K562 (cell line): ENCODE measurements around the gene ZNF691. TPM values are rescaled to one million over a fixed set of nuclear protein-coding genes. Genes with fewer than 3 reads are reported as not detected.

Experiments used
- ATAC-seq: fragments of 200-7000 bp; cut with Tn5 transposase; 3 replicates; pipeline ENCODE4 v1.9.1; 2020; ENCODE audit warnings: moderate library complexity
- BruUV-seq: library from RNA; stranded (reverse); fragments of 400-500 nt; replicated peaks from 2 replicates; lab custom pipeline; 2021; lab: Mats Ljungman, UMichigan
- CTCF ChIA-PET: fragments of 300-600 bp; formaldehyde crosslinking; extraction: SDS; loops from one replicate; lab custom pipeline; 2021; ENCODE audit warnings: low intra/inter-chr PET ratio; lab: Yijun Ruan, JAX
- POLR2A ChIA-PET: fragments of 300-600, 350-650 bp; sonication (Branson Sonifier 250); formaldehyde crosslinking; extraction: SDS; loops from one replicate; lab custom pipeline; 2021; ENCODE audit warnings: antibody characterized with exemption, inconsistent platforms; lab: Yijun Ruan, JAX
- DNase-seq, 4 experiments: peaks; one replicate each; pipeline versions ENCODE4 v3.0.0 to v3.0.0-alpha.2; 2011 to 2018; ENCODE audit warnings: low spot score in 3 of 4, mixed read lengths in 3 of 4; ENCODE audit errors: extremely low read depth in 1 of 4
- FAIRE-seq: peaks from 2 replicates; lab custom pipeline; 2011; peaks lifted over from hg19 to GRCh38; lab: Jason Lieb, UNC
- H2AFZ ChIP-seq: 2 replicates; pipeline ENCODE4 v1.6.0; 2011; ENCODE audit warnings: low read depth, low read length, control low read depth, inconsistent platforms
- H3K27ac ChIP-seq: fragments of 200-600 bp; 3 replicates; pipeline ENCODE4 v1.8.0; 2011; ENCODE audit warnings: low read depth, mild to moderate bottlenecking, control low read depth, inconsistent platforms, low read length, moderate library complexity, mixed read lengths; ENCODE audit errors: extremely low read depth
- H3K27me3 ChIP-seq, 2 experiments: fragments of 300-600 bp in 1 of 2; 2 replicates in 1 of 2; 3 replicates in 1 of 2; pipeline versions ENCODE4 v1.6.0 to v1.8.0; 2011; ENCODE audit warnings: inconsistent platforms in 2 of 2, low read length in 2 of 2, mild to moderate bottlenecking in 1 of 2, mixed read lengths in 1 of 2, moderate library complexity in 1 of 2; ENCODE audit not compliant: control insufficient read depth in 2 of 2, insufficient read depth in 2 of 2
- H3K36me3 ChIP-seq: fragments of 300-600 bp; 3 replicates; pipeline ENCODE4 v1.8.0; 2011; ENCODE audit warnings: mild to moderate bottlenecking, low read length, inconsistent platforms; ENCODE audit not compliant: control insufficient read depth, insufficient read depth
- H3K4me1 ChIP-seq, 2 experiments: fragments of 200-600 bp in 1 of 2; replicated peaks in 1 of 2; 2 replicates in 1 of 2; 3 replicates in 1 of 2; pipeline versions ENCODE4 v1.5.1 to v1.8.0; 2011; ENCODE audit warnings: inconsistent platforms in 2 of 2, low read length in 2 of 2, mild to moderate bottlenecking in 1 of 2, mixed read lengths in 1 of 2, moderate library complexity in 1 of 2; ENCODE audit not compliant: control insufficient read depth in 2 of 2, insufficient read depth in 2 of 2
- H3K4me2 ChIP-seq: 2 replicates; pipeline ENCODE4 v1.6.1; 2011; ENCODE audit warnings: low read length, control low read depth, inconsistent platforms, mixed read lengths; ENCODE audit not compliant: insufficient read depth
- H3K4me3 ChIP-seq: fragments of 200-600 bp; sonication (generic), shearing (Covaris generic); 2 replicates; pipeline ENCODE4 v1.5.1; 2016; ENCODE audit warnings: control low read depth, inconsistent platforms
- H3K79me2 ChIP-seq: fragments of 200-600 bp; 3 replicates; pipeline ENCODE4 v1.8.0; 2011; ENCODE audit warnings: low read length, inconsistent platforms; ENCODE audit not compliant: control insufficient read depth, insufficient read depth
- H3K9ac ChIP-seq, 2 experiments: 2 replicates each; pipeline versions ENCODE4 v1.6.0 to v1.6.1; 2011; ENCODE audit warnings: low read depth in 2 of 2, low read length in 2 of 2, control low read depth in 1 of 2, inconsistent platforms in 1 of 2, mild to moderate bottlenecking in 1 of 2, mixed read lengths in 1 of 2; ENCODE audit not compliant: insufficient read depth in 1 of 2
- H3K9me1 ChIP-seq: one replicate; pipeline ENCODE4 v1.6.0; 2011; ENCODE audit warnings: inconsistent platforms, mild to moderate bottlenecking, low read length, moderate library complexity; ENCODE audit not compliant: control insufficient read depth, insufficient read depth
- H3K9me3 ChIP-seq: replicated peaks from 2 replicates; pipeline ENCODE4 v1.5.1; 2011; ENCODE audit warnings: low read depth, low read length, inconsistent platforms; ENCODE audit not compliant: control insufficient read depth, insufficient read depth
- H4K20me1 ChIP-seq: replicated peaks from 2 replicates; pipeline ENCODE4 v1.6.1; 2011; ENCODE audit warnings: low read length, inconsistent platforms, mixed read lengths; ENCODE audit not compliant: control insufficient read depth, insufficient read depth
- CBX3 ChIP-seq, 2 experiments: IDR thresholded peaks; 1 replicate in 1 of 2; 2 replicates in 1 of 2; pipeline ENCODE4 v1.6.1; 2012; ENCODE audit warnings: inconsistent platforms in 2 of 2, low read length in 2 of 2, borderline replicate concordance in 1 of 2, control low read depth in 1 of 2
- CBX5 ChIP-seq: IDR thresholded peaks from 2 replicates; pipeline ENCODE4 v1.6.1; 2014; ENCODE audit warnings: low read depth, borderline replicate concordance
- CLOCK ChIP-seq: fragments of 250-450 bp; sonication (Bioruptor Pico); IDR thresholded peaks from 2 replicates; pipeline ENCODE4 v1.4.0; 2020; ENCODE audit warnings: mild to moderate bottlenecking, moderate library complexity, borderline replicate concordance
- ESRRB ChIP-seq: fragments of 250-450 bp; sonication (Bioruptor Pico); IDR thresholded peaks from 2 replicates; pipeline ENCODE4 v1.5.0; 2020; ENCODE audit warnings: mild to moderate bottlenecking, moderate library complexity, borderline replicate concordance
- SP2 ChIP-seq: IDR thresholded peaks from 2 replicates; pipeline ENCODE4 v1.6.1; 2011; ENCODE audit warnings: mild to moderate bottlenecking, low read depth, low read length, moderate library complexity; ENCODE audit not compliant: poor library complexity, severe bottlenecking; ENCODE audit errors: extremely low read depth
- TRIM24 ChIP-seq, 2 experiments: fragments of 450-650 bp; IDR thresholded peaks; 2 replicates each; pipeline ENCODE4 v1.6.1; 2016
- TRIM28 ChIP-seq: fragments of 450-650 bp; IDR thresholded peaks from 2 replicates; pipeline ENCODE4 v1.6.1; 2017
- WGBS: fragments of 100-300 bp; shearing (Covaris generic); methylation state at CpG from one replicate; pipeline ENCODE4 v1.1.6; 2016; ENCODE audit warnings: low coverage, mixed read lengths; ENCODE audit not compliant: insufficient coverage; ENCODE audit errors: missing lambda C conversion rate; 5-methylcytosine and 5-hydroxymethylcytosine counted together
- in situ Hi-C: fragments of 300-500 bp; cut with MboI; formaldehyde crosslinking; loops from 4 replicates; pipeline ENCODE4 v1.15.0; 2018; ENCODE audit warnings: inconsistent platforms, mixed read lengths
- intact Hi-C: fragments of 100-400 bp; cut with micrococcal nuclease; formaldehyde crosslinking; loops from 2 replicates; pipeline ENCODE4 v1.14.2; 2022
- polyA plus RNA-seq, 8 experiments: library from polyadenylated mRNA; depleted of rRNA in 4 of 8; stranded (reverse) in 5 of 8; unstranded in 3 of 8; fragments of >200 nt; fragmentation: Nextera tagmentation in 2 of 8; fragmentation: Illumina TruSeq in 1 of 8; extraction: Ambion mirVana in 2 of 8; extraction: Trizol in 1 of 8; gene quantifications; 2 replicates each; pipeline versions ENCODE4 v1.2.1 to v1.2.3, GENCODE V29; 2011 to 2014; ENCODE audit warnings: inconsistent platforms in 1 of 8, missing spikeins in 1 of 8
- total RNA-seq, 7 experiments: library from RNA; depleted of rRNA in 6 of 7; stranded (reverse); fragments of >200 nt in 6 of 7; fragmentation: Illumina TruSeq in 2 of 7; extraction: Trizol in 2 of 7; gene quantifications; 2 replicates each; pipeline versions ENCODE4 v1.2.1 to v1.2.3, GENCODE V29; 2011 to 2021; ENCODE audit warnings: low replicate concordance in 1 of 7
- TF ChIP-seq, protein P1 (sequence below): sonication (generic); IDR thresholded peaks from 2 replicates; pipeline ENCODE4 v1.6.1; 2016
- TF ChIP-seq, protein P2 (sequence below): fragments of 450-650 bp; IDR thresholded peaks from 2 replicates; pipeline ENCODE4 v1.6.1; 2018; ENCODE audit warnings: mild to moderate bottlenecking, low read depth; ENCODE audit not compliant: partially characterized antibody

ZNF691 gene
- total and polyA plus RNA-seq, 9 of the 15 experiments (the other 6 are each of a cell fraction or from before 2014, with no cell fraction given): 10.7 to 30.4 (median 14.8) TPM

DNA sequence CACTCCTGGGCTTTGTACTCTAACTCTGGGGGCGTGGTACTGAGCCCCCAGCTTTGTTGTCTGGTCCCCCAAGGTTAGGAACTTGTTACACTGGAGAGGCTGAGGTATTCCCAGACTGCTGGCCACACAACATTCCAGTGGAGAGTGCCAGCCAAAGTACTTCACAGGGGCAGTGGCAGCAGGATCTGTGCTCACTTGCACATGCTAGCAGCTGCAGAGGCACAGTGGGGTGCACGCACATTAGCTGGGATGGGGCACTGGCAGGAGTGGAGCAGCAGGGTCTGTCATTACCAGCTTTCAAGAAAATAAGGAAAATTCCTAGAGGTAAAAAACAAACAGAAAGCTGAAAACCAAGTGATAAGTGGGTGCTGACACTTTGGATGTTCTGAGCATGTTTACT is 31.0 kb downstream of the ZNF691 start (continued):
- TF ChIP-seq, protein P1, sequence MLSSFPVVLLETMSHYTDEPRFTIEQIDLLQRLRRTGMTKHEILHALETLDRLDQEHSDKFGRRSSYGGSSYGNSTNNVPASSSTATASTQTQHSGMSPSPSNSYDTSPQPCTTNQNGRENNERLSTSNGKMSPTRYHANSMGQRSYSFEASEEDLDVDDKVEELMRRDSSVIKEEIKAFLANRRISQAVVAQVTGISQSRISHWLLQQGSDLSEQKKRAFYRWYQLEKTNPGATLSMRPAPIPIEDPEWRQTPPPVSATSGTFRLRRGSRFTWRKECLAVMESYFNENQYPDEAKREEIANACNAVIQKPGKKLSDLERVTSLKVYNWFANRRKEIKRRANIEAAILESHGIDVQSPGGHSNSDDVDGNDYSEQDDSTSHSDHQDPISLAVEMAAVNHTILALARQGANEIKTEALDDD: no peak
- TF ChIP-seq SP2 (no peak), ESRRB (no peak)

DNA sequence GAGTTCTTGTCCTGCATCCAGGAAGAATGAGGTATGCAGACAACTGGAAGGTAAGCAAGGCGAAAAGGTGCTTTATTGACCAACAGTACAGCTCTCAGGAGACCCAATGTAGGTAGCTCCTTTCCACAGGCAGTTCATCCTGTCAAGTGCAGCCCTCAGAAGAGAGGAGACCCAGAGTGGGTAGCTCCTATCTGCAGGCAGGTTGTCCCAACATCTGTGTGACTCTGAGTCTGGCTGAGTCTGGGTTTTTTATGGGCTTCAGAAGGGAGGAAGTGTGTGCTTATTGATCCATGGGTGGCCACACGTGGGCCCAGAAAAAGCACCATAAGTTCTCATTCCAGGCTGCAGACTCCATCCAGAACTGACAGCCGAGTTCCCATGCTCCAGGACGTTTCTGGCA is 34.0 kb downstream of the ZNF691 start:
- ATAC-seq (no peak), FAIRE-seq (no peak), DNase-seq (no peak)
- in situ Hi-C loops (no loop called here), intact Hi-C loops (no loop called here)
- Histone ChIP-seq H3K4me1 (no peaks in the 10 kb centered on the region), H3K27me3 (peaks cover 0 to 16% of the 10 kb centered on the region in 2 experiments; a peak in 2 of 5 replicates), H3K9ac (no peak overlapping the region), H3K79me2 (no peaks in the 10 kb centered on the region), H3K4me3 (no peak overlapping the region), H3K9me3 (no peaks in the 10 kb centered on the region), H2AFZ (no peak overlapping the region), H3K36me3 (no peaks in the 10 kb centered on the region), H4K20me1 (no peaks in the 10 kb centered on the region), H3K9me1 (no peaks in the 10 kb centered on the region), H3K27ac (no peak overlapping the region), H3K4me2 (no peak overlapping the region)
- 2% methylated on average over 4 of the region's 4 CpGs for WGBS
- TF ChIP-seq CBX3 (IDR thresholded peaks at IDR 0.05; ENCODE audit: borderline replicate concordance in 1 of 2, low read length in 2 of 2): peak in 1 of 2 experiments; percentile 90; a peak in 2 of 3 replicates
- peak; percentile 77; the same call in 1 of the 2 replicates for TF ChIP-seq CBX5
- TF ChIP-seq TRIM24 (IDR thresholded peaks at IDR 0.05): peak in 1 of 2 experiments; percentile 40; a peak in 1 of 4 replicates
- TF ChIP-seq CLOCK (CRISPR knock-in tag): no peak
- TF ChIP-seq, protein P2, sequence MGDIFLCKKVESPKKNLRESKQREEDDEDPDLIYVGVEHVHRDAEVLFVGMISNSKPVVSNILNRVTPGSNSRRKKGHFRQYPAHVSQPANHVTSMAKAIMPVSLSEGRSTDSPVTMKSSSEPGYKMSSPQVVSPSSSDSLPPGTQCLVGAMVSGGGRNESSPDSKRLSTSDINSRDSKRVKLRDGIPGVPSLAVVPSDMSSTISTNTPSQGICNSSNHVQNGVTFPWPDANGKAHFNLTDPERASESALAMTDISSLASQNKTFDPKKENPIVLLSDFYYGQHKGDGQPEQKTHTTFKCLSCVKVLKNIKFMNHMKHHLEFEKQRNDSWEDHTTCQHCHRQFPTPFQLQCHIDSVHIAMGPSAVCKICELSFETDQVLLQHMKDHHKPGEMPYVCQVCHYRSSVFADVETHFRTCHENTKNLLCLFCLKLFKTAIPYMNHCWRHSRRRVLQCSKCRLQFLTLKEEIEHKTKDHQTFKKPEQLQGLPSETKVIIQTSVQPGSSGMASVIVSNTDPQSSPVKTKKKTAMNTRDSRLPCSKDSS: peak; percentile 86
- TF ChIP-seq TRIM28: peak; percentile 91
- ChIA-PET POLR2A (interaction anchor here (1.9 kb wide), 1 partner anchor 34 kb away, joined by 4 read pairs; the partner anchor contains the start of gene ZNF691), CTCF (no interaction called here)
- no TSS peak for BruUV-seq
